HCT116 (cell line): ENCODE data around the gene RNU6-7. TPM values are rescaled to one million over a fixed set of nuclear protein-coding genes. Genes with fewer than 3 reads are reported as not detected.

Experiments
- ATAC-seq: fragments of 200-7000 bp; cut with Tn5 transposase; 2 replicates; pipeline ENCODE4 v1.9.1; 2020; ENCODE audit warnings: mild to moderate bottlenecking, moderate library complexity
- BruUV-seq: library from RNA; stranded (reverse); fragments of 400-500 nt; replicated peaks from 2 replicates; lab custom pipeline; 2021; lab: Mats Ljungman, UMichigan
- CTCF ChIA-PET: fragments of 300-600 bp; sonication (Branson Sonifier 250); formaldehyde crosslinking; loops from one replicate; lab custom pipeline; 2021; ENCODE audit warnings: antibody characterized with exemption; lab: Charles Lee
- POLR2A ChIA-PET: fragments of 300-600, 350-600 bp; sonication (Branson Sonifier 250); formaldehyde crosslinking; loops from one replicate; lab custom pipeline; 2021; ENCODE audit warnings: antibody characterized with exemption; lab: Charles Lee
- RAD21 ChIA-PET, 2 experiments: fragments of 300-600 bp; sonication (Branson Sonifier 250); formaldehyde crosslinking; loops; one replicate each; lab custom pipeline; 2023; ENCODE audit warnings: low total read pairs in 2 of 2; ENCODE audit not compliant: uncharacterized antibody in 2 of 2, unreplicated experiment in 2 of 2, low non-redundant PET in 1 of 2; lab: Charles Lee
- DNase-seq: peaks from one replicate; pipeline ENCODE4 v3.0.0-alpha.2; 2010; ENCODE audit warnings: low read depth, low spot score
- H2AFZ ChIP-seq: fragments of 200-600 bp; shearing (Covaris generic), sonication (generic); 2 replicates; pipeline ENCODE4 v1.6.1; 2017; ENCODE audit warnings: low read depth, mixed run types, mixed read lengths, antibody characterized with exemption, low read length; ENCODE audit not compliant: poor library complexity, severe bottlenecking
- H3K27ac ChIP-seq: 2 replicates; pipeline ENCODE4 v1.5.1; 2012; ENCODE audit warnings: low read depth, low read length
- H3K27me3 ChIP-seq: fragments of 200-600 bp; sonication (generic); 2 replicates; pipeline ENCODE4 v1.6.1; 2016; ENCODE audit warnings: mixed run types, low read length, mixed read lengths; ENCODE audit not compliant: insufficient read depth
- H3K36me3 ChIP-seq, 2 experiments: fragments of 200-500 bp in 1 of 2; fragments of 200-600 bp in 1 of 2; sonication (Bioruptor generic) in 1 of 2; sonication (generic) in 1 of 2; 2 replicates each; pipeline versions ENCODE4 v1.5.1 to v1.6.1; 2014 to 2016; ENCODE audit warnings: low read length in 2 of 2, inconsistent platforms in 1 of 2, mixed read lengths in 1 of 2, mixed run types in 1 of 2; ENCODE audit not compliant: insufficient read depth in 2 of 2, control insufficient read depth in 1 of 2
- H3K4me1 ChIP-seq, 2 experiments: fragments of 200-600 bp in 1 of 2; sonication (generic) in 1 of 2; 2 replicates each; pipeline versions ENCODE4 v1.5.1 to v1.6.1; 2012 to 2017; ENCODE audit warnings: low read length in 2 of 2, inconsistent platforms in 1 of 2, mild to moderate bottlenecking in 1 of 2, mixed read lengths in 1 of 2, mixed run types in 1 of 2, moderate library complexity in 1 of 2; ENCODE audit not compliant: insufficient read depth in 2 of 2, control insufficient read depth in 1 of 2
- H3K4me2 ChIP-seq: fragments of 200-600 bp; sonication (generic); 2 replicates; pipeline ENCODE4 v1.6.1; 2017; ENCODE audit warnings: mixed run types, low read length, mixed read lengths
- H3K4me3 ChIP-seq, 2 experiments: fragments of 200-600 bp in 1 of 2; sonication (generic) in 1 of 2; replicated peaks in 1 of 2; 2 replicates each; pipeline ENCODE4 v1.5.1; 2011 to 2016; ENCODE audit warnings: low read length in 2 of 2, control low read depth in 1 of 2, low read depth in 1 of 2, mild to moderate bottlenecking in 1 of 2, mixed read lengths in 1 of 2, mixed run types in 1 of 2
- H3K79me2 ChIP-seq: fragments of 200-600 bp; sonication (generic); 2 replicates; pipeline ENCODE4 v1.6.1; 2017; ENCODE audit warnings: mild to moderate bottlenecking, mixed run types, low read length, moderate library complexity, mixed read lengths; ENCODE audit not compliant: insufficient read depth
- H3K9ac ChIP-seq: fragments of 200-600 bp; sonication (generic); 2 replicates; pipeline ENCODE4 v1.6.1; 2016; ENCODE audit warnings: low read length, mixed read lengths
- H3K9me2 ChIP-seq: fragments of 200-600 bp; sonication (generic), shearing (Covaris generic); 2 replicates; pipeline ENCODE4 v1.6.1; 2017; ENCODE audit warnings: mixed run types, mild to moderate bottlenecking, moderate library complexity; ENCODE audit not compliant: insufficient read depth
- H3K9me3 ChIP-seq, 2 experiments: fragments of 200-500 bp in 1 of 2; fragments of 200-600 bp in 1 of 2; sonication (Bioruptor generic) in 1 of 2; sonication (generic) in 1 of 2; 2 replicates each; pipeline ENCODE4 v1.6.1; 2014 to 2017; ENCODE audit warnings: low read length in 2 of 2, mixed read lengths in 2 of 2, inconsistent platforms in 1 of 2, low read depth in 1 of 2, mild to moderate bottlenecking in 1 of 2, mixed run types in 1 of 2, moderate library complexity in 1 of 2; ENCODE audit not compliant: control insufficient read depth in 1 of 2, insufficient read depth in 1 of 2
- H4K20me1 ChIP-seq: fragments of 200-600 bp; sonication (generic), shearing (Covaris generic); 2 replicates; pipeline ENCODE4 v1.6.1; 2017; ENCODE audit warnings: mixed run types, mild to moderate bottlenecking, moderate library complexity; ENCODE audit not compliant: insufficient read depth
- EZH2 ChIP-seq: fragments of 200-600 bp; sonication (generic); IDR thresholded peaks from 2 replicates; pipeline ENCODE4 v1.6.1; 2017; ENCODE audit warnings: antibody characterized with exemption, mixed run types
- FOSL1 ChIP-seq: IDR thresholded peaks from 2 replicates; pipeline ENCODE4 v1.6.1; 2012; ENCODE audit warnings: low read depth
- JUND ChIP-seq: IDR thresholded peaks from 2 replicates; pipeline ENCODE4 v1.6.1; 2012
- POLR2A ChIP-seq: IDR thresholded peaks from 2 replicates; pipeline ENCODE4 v1.7.0; 2011; ENCODE audit warnings: borderline replicate concordance; ENCODE audit not compliant: insufficient read depth, insufficient read length; ENCODE audit errors: extremely low read depth
- RAD21 ChIP-seq: IDR thresholded peaks from 2 replicates; pipeline ENCODE4 v1.6.1; 2012; ENCODE audit warnings: low read depth, mild to moderate bottlenecking
- SIN3A ChIP-seq: IDR thresholded peaks from 2 replicates; pipeline ENCODE4 v1.6.1; 2012; ENCODE audit warnings: low read depth
- SRF ChIP-seq: IDR thresholded peaks from 2 replicates; pipeline ENCODE4 v1.6.1; 2012; ENCODE audit warnings: low read depth
- YY1 ChIP-seq: IDR thresholded peaks from 2 replicates; pipeline ENCODE4 v1.6.1; 2011; ENCODE audit warnings: low read length, low read depth, moderate library complexity, mild to moderate bottlenecking; ENCODE audit not compliant: insufficient replicate concordance; ENCODE audit errors: extremely low read depth
- intact Hi-C: fragments of 100-400 bp; cut with micrococcal nuclease; formaldehyde crosslinking; loops from 2 replicates; pipeline ENCODE4 v1.10.0; 2022
- total RNA-seq: library from RNA; stranded (reverse); gene quantifications from one replicate; pipeline ENCODE4 v1.2.1, GENCODE V29; 2021; ENCODE audit not compliant: unreplicated experiment
- TF ChIP-seq, protein P1 (sequence below): IDR thresholded peaks from 2 replicates; pipeline ENCODE4 v1.6.1; 2011; ENCODE audit warnings: mild to moderate bottlenecking, low read length, moderate library complexity; ENCODE audit not compliant: insufficient replicate concordance; ENCODE audit errors: extremely low read depth
- TF ChIP-seq, protein P2 (sequence below), 3 experiments: fragments of 200-600 bp in 1 of 3; sonication (generic) in 1 of 3; IDR thresholded peaks in 2 of 3; conservative IDR thresholded peaks in 1 of 3; 2 replicates each; pipeline ENCODE4 v1.5.1; 2012 to 2017; ENCODE audit warnings: low read depth in 2 of 3, low read length in 2 of 3, antibody characterized with exemption in 1 of 3, borderline replicate concordance in 1 of 3, control low read depth in 1 of 3, mild to moderate bottlenecking in 1 of 3, mixed read lengths in 1 of 3, mixed run types in 1 of 3, moderate library complexity in 1 of 3; ENCODE audit not compliant: insufficient read depth in 1 of 3
- TF ChIP-seq, protein P3 (sequence below): IDR thresholded peaks from 2 replicates; pipeline ENCODE4 v1.6.1; 2012
- TF ChIP-seq, protein P4 (sequence below): IDR thresholded peaks from 2 replicates; pipeline ENCODE4 v1.6.1; 2012

RNU6-7 gene
- total RNA-seq, 1 experiment from 2014 or later: not detected

DNA sequence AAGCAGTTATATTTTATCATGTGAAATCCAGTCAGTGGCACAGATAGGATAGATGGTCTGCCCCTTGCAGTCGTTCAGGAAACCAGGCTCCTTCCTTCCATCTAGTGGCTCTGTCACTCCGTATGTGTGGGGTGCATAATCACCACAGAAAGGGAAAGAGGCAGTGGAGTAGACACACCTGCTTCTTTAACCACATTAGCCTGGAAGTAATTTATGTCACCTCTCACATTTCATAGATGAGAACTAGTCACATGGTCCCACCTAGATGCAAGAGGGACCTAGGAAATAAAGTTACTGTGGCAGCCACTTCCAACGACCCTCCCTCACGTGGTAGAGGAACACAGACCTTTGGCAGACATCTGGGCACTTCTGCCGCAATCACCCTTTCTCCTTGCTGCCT is 15.5 kb downstream of the RNU6-7 start (continued):
- no peak for TF ChIP-seq SIN3A

DNA sequence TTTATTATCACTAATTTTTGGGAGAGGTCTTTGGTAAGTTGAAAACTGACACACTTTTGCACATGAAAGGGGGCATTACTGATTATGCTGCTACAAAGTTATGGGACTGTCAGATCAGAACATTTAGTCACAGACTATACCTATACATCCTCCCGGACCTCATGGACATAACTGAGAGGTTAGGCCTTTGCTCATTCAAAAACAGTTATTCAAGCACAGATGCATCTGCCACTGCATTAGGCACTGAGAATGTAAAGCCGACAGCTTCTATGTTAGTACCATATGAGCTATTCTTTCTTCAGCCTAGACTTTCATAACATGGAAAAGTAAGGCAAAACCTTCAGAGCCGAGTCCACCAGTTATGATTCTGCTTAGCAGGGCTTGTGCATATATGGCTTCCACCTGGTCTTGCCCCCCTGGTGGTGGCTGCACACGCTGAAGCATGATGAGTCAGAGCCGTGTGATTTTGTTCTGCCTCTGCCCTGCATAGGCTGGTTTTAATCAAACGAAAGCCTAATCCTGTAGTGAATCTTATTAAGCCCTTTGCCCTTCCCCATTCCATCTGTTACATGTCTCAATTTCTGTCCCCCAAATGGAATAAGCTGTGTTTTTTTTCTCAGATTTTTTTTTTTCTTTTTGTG is 23.0 kb downstream of the RNU6-7 start:
- ChIA-PET POLR2A (no interaction called here), CTCF (interaction anchor here (1.0 kb wide), 1 partner anchor 30 kb away, joined by 4 read pairs; no protein-coding TSS in a partner anchor), RAD21 (no interaction called here)
- no peak overlapping the region for H3K9ac ChIP-seq
- H3K36me3 ChIP-seq: no peaks in the 10 kb centered on the region
- H2AFZ ChIP-seq: peak overlapping the region; percentile 60
- intact Hi-C loops: no loop called here
- H3K9me2 ChIP-seq: no peaks in the 10 kb centered on the region
- no peaks in the 10 kb centered on the region for H4K20me1 ChIP-seq
- DNase-seq (no peak), ATAC-seq (peak; percentile 100)
- H3K9me3 ChIP-seq: no peaks in the 10 kb centered on the region
- TF ChIP-seq, protein P1, sequence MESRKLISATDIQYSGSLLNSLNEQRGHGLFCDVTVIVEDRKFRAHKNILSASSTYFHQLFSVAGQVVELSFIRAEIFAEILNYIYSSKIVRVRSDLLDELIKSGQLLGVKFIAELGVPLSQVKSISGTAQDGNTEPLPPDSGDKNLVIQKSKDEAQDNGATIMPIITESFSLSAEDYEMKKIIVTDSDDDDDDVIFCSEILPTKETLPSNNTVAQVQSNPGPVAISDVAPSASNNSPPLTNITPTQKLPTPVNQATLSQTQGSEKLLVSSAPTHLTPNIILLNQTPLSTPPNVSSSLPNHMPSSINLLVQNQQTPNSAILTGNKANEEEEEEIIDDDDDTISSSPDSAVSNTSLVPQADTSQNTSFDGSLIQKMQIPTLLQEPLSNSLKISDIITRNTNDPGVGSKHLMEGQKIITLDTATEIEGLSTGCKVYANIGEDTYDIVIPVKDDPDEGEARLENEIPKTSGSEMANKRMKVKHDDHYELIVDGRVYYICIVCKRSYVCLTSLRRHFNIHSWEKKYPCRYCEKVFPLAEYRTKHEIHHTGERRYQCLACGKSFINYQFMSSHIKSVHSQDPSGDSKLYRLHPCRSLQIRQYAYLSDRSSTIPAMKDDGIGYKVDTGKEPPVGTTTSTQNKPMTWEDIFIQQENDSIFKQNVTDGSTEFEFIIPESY: no peak
- no peak for TF ChIP-seq POLR2A
- no peak for TF ChIP-seq EZH2
- peak; percentile 61; the same call in 1 of the 2 replicates for TF ChIP-seq SRF
- TF ChIP-seq, protein P2, sequence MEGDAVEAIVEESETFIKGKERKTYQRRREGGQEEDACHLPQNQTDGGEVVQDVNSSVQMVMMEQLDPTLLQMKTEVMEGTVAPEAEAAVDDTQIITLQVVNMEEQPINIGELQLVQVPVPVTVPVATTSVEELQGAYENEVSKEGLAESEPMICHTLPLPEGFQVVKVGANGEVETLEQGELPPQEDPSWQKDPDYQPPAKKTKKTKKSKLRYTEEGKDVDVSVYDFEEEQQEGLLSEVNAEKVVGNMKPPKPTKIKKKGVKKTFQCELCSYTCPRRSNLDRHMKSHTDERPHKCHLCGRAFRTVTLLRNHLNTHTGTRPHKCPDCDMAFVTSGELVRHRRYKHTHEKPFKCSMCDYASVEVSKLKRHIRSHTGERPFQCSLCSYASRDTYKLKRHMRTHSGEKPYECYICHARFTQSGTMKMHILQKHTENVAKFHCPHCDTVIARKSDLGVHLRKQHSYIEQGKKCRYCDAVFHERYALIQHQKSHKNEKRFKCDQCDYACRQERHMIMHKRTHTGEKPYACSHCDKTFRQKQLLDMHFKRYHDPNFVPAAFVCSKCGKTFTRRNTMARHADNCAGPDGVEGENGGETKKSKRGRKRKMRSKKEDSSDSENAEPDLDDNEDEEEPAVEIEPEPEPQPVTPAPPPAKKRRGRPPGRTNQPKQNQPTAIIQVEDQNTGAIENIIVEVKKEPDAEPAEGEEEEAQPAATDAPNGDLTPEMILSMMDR (IDR thresholded peaks at IDR 0.05 in 2 of 3, conservative IDR thresholded peaks at IDR 0.05 in 1 of 3; ENCODE audit: borderline replicate concordance in 1 of 3, insufficient read depth in 1 of 3, low read depth in 2 of 3, low read length in 2 of 3): peak in 2 of 3 experiments; percentile 58 to 67; a peak in 4 of 6 replicates
- TF ChIP-seq, protein P3, sequence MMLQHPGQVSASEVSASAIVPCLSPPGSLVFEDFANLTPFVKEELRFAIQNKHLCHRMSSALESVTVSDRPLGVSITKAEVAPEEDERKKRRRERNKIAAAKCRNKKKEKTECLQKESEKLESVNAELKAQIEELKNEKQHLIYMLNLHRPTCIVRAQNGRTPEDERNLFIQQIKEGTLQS: 0 out of 2 replicates have a peak, but pooled peaks have one; percentile 24
- peak; percentile 49 for TF ChIP-seq JUND
- TF ChIP-seq YY1: no peak
- TF ChIP-seq RAD21: no peak
- TF ChIP-seq, protein P4, sequence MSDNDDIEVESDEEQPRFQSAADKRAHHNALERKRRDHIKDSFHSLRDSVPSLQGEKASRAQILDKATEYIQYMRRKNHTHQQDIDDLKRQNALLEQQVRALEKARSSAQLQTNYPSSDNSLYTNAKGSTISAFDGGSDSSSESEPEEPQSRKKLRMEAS: no peak; the same call in 1 of the 2 replicates
- peak; percentile 56 for TF ChIP-seq FOSL1
- H3K27me3 ChIP-seq: no peaks in the 10 kb centered on the region
- H3K27ac ChIP-seq: no peak overlapping the region
- peaks cover 9 to 11% of the 10 kb centered on the region in 2 experiments for H3K4me1 ChIP-seq
- H3K79me2 ChIP-seq: no peaks in the 10 kb centered on the region
- peak overlapping the region; percentile 43 for H3K4me2 ChIP-seq
- BruUV-seq: no TSS peak
- no peak overlapping the region for H3K4me3 ChIP-seq
